Stimulated activated CD4-positive, alpha-beta T cell treated with anti-CD3 and anti-CD28 coated beads, Interleukin-12 subunit alpha, Interleukin-12 subunit beta, amount 100 ng/mL, for 24 hours (primary cell): Measurements from ENCODE around the gene FHL2.

Source experiments
- DNase-seq, 2 experiments: peaks; one replicate each; pipeline ENCODE4 v3.0.0-alpha.2; 2020; ENCODE audit warnings: low read depth in 2 of 2

Gene FHL2

DNA sequence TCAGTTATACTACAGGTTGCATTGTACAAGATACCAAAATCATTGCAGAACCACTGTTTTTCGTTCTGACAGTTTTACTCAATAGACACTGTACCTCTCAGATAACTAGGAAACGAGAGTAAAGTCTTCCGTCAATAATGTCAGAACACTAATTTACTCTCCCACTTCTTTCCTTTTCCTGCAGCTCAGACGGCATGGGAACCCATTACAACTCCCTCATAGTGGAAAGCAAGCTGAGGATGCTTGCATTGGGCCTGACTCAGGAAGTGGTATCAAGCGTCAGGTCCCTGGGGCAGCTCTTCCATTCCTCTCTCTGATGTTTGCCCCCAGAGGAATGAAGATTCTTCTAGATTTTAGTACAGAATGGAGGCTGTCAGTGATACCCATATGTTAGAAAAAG is 23.9 kb upstream of the FHL2 start:
- no peak for DNase-seq

DNA sequence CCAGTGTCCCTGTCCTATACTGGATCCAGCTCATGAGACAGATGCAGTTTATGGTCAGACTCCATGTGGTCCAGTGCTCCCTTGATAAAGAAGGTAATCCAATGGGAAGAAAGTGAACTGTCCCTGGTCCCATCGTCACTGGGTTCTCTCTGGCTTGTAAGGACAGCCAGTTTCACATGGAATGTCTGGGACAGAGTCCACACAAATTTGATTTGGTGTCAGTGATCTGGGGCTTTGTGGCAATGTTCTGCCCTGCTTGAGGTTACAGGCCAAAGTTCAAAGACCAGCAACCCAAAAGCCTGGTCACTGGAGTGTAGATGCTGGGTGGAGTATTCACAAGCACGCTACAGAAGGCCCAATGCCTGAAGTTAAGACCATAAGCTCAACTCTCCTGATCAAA is 22.2 kb upstream of the FHL2 start:
- DNase-seq: no peak

DNA sequence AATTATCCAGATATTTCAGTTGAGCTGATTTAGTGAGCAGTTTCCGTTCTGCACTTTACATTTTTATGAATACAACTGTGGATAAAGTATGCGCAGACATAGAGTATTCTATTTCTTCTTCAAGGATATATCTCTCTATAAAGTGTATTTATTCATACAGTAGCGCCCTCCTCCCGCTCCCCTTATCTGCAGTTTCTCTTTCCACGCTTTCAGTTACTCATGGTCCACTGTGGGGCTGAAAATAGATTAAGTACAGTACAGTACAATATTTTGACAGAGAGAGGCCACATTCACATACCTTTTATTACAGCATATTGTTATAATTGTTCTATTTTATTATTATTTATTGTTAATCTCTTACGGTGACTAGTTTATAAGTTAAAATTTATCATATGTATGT is 19.7 kb upstream of the FHL2 start:
- DNase-seq: no peak

DNA sequence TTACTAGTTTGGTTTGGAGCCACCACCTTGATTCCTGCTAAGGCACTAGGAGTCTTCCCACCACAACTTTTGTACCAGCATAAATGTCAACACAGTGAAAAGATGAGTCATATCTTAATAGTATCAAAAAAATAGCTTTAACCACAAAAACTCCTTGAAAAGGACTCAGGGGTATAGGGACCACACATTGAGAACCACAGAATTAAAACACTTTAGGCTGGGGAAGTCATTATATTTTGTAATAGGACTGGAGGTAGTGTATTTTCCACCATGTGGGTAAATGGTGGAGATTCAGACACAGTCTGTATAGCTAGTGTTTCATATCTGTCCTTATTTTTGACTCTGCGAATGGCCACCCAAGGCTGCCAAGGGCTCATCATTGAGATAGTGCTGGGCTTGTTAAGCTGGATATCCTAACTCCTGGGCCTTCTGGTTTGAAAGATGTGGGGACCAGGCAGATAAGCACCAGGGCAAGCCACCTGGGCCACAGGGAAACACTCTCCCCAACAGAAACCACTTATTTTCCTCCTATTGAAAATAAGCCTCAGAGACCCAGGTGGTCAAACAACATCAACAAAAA is 19.1 kb upstream of the FHL2 start:
- DNase-seq: no peak

DNA sequence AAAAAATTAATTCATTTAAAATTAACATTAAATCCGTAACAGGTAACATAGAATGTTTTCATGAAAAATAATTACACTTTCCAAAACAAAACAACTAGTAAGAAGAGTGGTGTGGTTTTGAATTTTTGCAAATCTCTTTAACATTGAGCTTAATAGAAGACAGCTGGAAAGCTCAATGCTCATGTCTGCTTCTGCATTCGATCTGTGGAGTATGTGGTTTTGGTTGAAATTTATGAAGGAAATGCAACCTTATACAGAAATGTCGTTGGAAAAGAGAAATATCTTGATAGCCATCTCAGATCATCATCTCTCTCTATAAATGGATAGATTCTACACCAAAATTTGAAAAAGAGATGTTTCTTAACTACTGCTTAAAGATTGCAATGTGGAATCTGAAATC is 17.3 kb upstream of the FHL2 start:
- no peak for DNase-seq

DNA sequence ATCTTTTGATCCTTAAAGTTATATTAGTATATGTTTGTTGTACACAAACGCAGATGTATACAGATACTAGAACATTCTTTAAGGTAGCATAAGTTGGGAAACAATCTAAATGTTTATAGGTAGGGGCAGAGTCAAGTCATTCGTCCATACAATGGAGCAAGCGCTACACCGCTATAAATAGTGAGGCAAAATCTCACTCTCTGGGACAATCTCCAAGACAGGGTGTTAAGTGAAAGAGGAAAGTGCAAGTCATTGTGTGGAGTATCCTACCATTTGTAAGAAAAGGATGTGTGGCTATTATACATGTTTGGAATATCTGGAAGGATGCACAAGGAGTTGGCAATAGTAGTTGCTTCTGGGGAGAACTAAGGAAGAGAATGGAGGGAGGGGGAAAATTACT is 16.2 kb upstream of the FHL2 start:
- no peak for DNase-seq

DNA sequence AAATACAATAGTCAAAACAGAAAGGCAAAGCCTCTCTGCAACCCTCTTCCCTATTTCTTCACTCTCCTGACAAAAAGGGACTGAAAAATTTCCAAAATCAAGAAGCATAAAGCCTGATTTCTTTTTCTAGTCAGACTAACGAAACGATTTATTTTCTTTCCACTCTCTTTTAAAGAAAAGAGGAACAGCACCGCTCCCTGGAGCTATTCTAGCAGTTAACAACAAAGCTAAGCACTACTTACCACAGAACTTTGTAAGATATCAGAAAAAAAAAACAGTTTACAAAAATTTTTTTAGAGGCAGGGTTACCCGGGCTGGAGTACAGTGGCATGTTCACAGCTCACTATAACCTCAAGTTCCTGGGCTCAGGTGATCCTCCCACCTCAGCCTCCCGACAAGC is 14.4 kb upstream of the FHL2 start:
- no peak for DNase-seq

DNA sequence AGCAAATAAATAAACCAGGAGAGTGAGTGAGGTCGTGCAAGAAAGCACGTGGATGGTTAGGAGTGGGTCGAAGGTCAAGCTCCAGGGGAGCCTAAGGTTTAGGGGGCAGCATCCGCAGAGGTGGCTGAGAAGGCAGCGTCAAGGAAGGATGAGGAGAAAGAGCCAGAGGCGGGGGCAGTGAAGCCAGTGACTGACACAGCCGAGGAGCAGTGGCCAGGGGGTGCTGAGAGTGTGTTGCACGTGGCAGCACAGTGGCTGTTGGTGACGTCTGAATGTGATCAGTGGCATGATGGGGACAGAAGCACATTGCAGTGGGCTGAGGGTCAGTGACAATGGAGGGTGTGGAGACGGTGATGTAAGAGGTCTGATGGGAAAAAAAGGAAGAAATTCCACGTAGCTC is 13.7 kb upstream of the FHL2 start:
- no peak for DNase-seq

DNA sequence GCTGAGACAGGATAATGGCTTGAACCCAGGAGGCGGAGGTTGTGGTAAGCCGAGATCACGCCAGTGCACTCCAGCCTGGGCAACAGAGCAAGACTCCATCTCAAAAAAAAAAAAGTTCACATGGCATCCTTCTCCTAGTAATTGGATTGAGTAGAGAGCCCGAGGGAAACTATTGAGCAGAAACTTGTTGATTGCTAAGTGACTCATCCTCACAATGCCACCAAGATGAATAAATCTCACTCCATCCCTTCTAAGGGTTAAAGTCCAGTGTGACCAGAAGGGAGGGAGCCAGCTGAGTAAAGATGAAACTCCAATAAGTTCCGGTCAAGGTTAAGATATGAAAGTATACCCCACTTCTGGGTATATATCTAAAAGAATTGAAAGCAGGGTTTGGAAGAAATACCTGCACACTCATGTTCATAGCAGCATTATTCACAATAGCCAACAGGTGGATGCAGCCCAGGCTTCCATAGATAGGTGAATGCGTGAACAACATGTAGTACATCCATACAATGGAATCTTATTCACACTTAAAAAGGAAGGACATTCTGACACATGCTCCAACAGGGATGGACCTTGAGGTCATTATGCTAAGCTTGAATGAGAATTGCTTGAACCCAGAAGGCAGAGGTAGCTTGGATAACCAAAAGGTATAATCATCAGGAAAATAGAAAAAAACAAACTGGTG is 13.0 kb upstream of the FHL2 start:
- DNase-seq: no peak

DNA sequence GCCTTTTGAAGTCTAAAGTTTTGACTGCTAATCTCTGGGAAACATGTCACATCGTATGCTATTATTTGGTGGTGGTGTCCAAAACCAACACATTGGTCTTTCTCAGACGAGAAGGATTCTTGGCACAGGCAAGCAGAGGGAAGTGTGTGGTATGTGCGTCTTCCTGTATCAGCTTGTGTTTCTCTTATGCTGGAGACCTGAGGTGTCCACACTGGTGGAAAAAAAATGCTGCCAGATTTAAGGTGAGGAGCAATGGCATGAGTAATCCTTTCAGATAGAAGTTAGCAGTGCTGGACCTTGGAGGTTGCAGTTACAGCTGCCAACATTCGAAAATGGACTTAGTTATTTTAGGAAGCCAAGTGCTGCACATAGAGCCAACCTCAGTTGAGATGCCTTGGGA is 11.7 kb upstream of the FHL2 start:
- no peak for DNase-seq

DNA sequence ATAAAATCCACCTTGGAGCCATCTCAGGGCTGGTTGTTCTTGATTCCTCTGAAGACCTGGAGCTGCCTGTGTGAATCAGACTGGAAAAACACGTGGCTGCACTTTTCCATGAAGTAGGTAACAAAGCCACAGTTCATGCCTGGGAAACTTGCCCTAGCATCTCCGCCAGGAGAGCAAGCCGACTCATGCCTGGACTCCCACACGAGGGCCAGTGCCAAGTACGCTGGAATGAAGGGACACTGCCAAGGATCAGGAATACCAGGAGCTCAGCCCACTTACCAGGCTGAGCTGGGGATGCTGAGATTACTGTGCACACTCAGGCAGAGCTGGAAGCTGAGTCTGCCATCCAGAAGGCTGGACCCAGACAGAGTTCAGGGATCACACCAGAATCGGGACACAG is 10.9 kb upstream of the FHL2 start:
- no peak for DNase-seq

DNA sequence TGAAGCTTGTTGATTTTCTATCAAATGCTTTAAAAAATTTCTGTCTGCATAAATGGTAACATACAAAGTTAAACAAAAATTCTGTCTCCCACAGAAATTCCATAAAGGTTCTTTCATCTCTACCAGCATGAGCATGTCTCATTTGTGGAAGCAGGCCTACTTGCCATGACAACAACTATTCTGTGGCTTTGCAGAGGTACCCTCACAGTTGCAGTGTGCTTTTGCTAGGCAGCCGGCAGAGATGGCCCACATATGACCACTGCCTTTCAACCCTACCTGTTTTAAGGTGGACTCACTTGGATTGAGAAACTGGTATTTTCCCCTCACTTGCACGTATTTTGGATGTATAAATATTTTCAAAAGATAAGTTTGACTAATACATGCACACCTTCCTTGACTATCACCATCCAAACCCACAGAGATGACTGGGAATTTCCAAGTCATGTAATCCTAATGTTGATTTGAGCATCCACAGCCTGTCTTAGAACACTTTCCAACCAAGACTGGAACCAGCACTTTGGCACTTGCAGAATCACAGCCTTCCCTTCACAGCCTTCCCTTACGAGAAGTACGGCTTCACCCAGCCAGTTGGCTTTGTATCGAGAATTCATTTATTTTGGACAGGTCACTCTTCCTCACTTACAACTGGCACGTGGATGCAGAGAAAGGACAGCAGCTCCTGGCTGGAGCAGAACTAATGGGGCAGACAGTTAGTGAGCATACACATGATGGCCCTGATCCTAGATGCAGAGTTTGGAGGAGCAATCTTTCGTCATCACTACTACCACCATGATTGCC is 9.3 kb upstream of the FHL2 start:
- DNase-seq: no peak

DNA sequence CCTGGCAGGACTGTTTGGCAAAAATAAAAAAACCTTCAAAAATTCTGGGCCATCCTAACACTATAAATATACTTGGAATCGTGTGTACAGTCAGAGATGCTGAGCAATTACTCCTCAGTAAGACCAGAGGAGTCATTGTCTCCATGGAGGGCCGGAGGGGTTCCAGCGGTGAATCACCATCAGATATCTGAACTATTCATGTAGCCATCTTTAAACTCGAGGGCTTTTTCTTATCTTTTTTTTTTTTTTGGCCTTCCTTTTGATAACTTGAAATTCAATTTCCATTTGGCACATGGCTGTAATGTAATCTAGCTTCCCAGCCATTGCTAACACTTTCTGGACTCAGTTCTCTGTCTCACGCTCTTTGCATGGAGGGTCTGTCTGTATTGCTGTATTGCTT is 7.4 kb upstream of the FHL2 start:
- DNase-seq: no peak

DNA sequence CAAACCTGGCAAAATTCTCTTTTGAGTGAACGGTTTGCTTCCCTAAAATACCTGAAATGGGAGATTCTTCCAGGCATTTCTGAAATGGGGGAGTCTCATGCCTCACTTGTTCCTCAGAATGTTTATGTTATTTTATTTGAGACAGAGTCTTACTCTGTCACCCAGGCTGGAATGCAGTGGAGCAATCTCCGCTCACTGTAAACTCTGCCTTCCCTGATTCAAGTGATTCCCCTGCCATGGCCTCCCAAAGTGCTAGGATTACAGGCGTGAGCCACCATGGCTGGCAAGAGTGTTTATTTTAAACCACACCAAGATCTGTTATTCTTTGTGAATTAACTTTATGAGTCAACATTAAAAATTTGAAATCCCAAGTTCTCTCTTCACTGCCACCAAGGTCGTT is 6.4 kb upstream of the FHL2 start:
- DNase-seq: no peak

DNA sequence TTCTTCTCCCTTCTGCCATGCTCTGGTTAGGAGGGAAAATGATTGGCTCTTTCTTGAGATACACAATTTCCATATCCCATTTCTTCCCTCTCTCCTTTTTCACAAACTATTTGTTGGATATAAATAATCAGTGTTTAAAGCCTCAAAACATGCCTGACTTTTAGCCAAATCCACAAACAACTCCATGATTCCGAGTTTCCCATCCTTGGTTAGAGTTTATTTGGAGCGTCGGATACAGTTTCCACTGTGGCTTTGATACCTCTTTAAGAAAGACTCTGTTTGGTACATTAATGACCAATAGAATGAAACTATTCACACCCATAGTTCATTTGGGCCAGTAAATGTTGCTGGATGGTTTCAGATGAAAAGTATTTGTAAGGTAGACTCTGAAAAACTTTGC is 5.9 kb upstream of the FHL2 start:
- no peak for DNase-seq

DNA sequence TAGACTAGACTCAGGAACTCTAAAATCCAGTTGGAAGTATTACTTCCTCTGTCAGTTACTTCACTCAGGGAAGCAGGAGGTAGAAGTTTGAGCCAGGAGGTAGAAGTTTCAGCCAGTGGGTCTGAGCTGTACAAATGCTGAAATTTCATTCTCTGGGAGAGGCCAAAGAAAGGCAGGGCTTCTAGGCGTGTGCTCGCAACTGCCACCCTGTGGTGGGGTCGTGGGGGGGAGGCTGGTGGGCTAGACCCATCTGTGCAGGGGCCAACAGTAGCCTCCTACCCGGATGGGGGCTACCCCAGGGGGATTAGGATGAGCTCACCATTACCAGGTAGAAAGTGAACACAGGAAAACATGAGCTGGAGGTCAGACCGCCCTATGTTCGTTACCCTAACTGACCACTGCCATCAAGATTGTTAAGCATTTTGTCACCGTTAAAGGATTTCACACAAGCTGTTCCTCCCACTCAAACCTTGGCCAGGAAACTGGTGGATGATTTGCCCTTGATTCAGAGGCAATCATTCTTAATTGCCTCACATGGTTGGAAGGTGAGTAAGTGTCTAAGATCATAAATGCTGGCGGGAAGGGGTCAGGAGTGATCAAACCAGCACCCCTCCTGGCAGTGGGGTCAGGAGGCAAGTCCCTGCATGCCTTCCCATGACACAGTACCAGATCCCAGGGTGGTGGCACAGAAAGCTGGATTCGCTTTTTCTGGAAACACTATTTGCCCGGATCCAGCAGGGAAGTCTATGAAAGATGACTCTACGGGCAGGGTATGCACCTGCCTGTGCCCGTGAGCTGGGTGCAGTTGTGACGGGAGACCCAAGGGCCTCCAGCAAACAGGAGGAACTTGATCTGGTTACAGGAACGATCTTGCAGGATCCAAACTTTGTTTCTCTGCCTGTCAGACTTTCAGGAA is 5.2 kb upstream of the FHL2 start:
- no peak for DNase-seq

DNA sequence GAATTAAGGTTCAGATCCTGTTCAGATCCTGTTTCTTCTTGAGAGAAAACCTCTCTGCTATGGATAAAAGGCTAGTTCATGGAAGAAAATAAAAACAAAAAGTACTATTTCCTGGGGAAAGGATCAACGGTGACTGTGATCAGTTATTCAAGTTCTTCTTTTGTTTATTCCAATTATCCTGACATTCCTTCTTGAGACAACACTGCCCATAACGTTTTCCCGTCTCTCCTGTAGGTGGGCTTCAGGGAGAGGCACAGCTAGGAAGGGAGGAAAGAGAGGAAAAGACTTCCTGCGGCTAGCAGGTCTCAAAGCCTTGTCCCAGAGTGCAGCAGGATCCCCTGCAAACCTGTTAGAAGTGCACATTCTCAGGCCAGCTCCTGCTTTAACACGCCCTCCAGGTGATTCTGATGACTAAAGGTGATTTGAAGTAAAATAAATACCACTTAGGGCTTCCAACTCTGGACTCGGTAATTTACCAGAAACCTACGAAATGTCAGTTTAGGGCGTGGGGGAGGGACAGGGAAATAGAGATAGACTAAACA is 4.5 kb upstream of the FHL2 start:
- DNase-seq: no peak

DNA sequence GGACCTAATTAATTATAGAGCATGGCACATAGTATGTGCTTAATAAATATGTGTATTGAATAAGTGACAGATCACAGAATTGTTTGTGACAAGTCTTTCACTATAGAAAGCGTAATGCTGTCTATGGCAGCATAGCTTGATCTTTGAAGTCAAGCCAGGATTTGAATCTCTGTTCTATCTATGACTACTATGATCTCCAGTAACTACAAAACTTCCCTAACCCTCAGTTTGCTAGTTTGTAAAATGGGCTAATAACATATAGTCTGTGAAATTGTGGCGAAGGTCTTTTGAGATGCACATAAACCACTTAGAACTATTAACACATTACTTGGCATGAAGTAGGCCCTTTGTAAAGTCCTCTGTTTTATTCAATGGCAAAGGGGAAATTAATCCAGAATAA is 4.0 kb upstream of the FHL2 start:
- DNase-seq: no peak

DNA sequence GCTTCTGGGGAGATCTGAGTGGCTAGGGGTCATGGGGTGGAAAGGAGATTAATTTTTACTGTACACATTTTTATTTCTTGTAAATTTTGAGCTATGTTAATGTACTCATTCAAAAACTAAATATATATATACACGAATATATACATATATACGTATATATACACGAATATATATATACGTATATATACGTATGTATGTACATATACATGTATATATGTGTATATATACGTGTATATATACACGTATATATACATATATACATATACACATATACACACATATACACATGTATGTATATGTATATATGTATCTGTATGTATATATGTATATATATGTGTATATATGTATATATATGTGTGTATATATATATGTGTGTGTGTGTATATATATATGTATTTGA is 3.0 kb upstream of the FHL2 start:
- no peak for DNase-seq

DNA sequence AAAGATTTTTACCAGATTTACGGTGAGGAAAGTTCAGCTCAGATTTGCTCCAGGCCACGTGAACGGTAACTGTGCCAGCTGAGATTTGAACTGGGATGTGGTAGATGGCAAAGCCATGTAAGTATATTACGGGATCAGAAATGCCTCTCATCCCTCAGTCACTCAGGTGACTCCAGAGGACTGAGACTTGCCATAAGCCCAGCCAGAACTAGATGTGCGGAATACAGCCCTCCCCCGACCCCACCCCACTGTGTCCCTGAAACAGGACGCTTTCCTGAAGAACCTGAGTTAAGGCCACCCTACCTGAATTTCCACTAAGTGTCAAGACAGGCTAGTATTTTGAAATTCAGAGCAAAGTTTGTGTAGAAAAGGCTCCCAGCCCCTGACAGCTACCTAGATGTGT is 1.3 kb upstream of the FHL2 start:
- no peak for DNase-seq

DNA sequence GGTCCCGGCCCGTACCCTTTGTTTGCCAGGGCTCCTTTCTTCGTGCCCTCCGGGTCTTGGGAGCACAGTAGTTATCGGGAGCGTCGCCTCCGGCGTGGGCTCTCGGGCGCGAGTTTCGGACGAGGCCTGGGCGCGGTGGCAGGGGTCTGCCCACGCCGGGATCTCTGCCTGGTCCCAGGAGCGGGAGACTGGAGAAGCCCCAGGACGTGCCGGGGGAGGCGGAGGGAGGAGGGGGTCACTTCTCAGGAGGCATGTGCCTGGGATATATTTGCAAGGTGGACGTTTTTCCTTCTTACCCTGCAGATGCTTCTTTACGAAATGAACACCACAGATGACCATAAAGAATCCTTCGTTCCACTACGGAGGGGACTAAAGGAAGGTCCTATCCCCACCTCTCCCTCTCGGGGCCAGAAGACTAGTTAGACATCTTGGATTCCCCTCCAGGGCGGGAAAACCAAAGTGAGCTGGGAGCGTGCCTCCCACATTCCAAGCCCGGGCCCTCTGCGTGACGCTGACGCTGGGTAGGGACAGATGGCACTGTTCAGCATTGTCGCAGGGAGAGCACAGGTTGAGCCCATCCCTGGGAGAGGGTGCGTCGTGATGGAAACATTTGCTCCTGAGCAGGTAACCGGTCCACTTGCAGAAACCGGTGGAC is 483 bp upstream of the FHL2 start:
- DNase-seq: no peak

DNA sequence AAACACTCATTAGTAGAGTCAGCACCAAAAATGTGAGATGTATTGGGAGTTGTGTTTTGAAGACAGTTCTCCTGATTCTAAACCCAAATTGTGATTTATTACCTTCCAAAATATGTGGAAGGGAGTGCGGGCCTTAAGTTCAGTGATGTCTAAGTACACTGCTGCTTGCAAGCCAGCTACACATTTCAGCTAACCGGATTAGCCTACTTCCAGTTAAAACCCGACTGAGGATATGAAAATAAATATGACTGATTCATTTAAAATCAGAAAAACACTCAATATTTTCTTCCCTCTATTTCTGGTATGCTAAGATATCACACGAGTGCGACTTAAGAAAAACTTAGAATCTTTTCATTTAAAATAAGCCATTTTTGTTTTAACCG is 907 bp downstream of the FHL2 start:
- DNase-seq: no peak
